A172 (cell line): ENCODE measurements around the gene C18orf63. TPM values are rescaled to one million over a fixed set of nuclear protein-coding genes. Genes with fewer than 3 reads are reported as not detected.
"Not testable (repeated sequence)": the region's sequence is repeated elsewhere in the genome, so short reads cannot be mapped to it uniquely, and the experiment has no call there.

Experiments used
- DNase-seq: peaks from one replicate; pipeline ENCODE4 v3.0.0-alpha.2; 2015; ENCODE audit warnings: low spot score
- total RNA-seq: library from RNA; depleted of rRNA; stranded (reverse); fragments of >200 nt; shearing (Covaris generic); gene quantifications from 2 replicates; pipeline ENCODE4 v1.2.3, GENCODE V29; 2014; rRNA removed

The C18orf63 gene
- not detected in 2 replicates for total RNA-seq

DNA sequence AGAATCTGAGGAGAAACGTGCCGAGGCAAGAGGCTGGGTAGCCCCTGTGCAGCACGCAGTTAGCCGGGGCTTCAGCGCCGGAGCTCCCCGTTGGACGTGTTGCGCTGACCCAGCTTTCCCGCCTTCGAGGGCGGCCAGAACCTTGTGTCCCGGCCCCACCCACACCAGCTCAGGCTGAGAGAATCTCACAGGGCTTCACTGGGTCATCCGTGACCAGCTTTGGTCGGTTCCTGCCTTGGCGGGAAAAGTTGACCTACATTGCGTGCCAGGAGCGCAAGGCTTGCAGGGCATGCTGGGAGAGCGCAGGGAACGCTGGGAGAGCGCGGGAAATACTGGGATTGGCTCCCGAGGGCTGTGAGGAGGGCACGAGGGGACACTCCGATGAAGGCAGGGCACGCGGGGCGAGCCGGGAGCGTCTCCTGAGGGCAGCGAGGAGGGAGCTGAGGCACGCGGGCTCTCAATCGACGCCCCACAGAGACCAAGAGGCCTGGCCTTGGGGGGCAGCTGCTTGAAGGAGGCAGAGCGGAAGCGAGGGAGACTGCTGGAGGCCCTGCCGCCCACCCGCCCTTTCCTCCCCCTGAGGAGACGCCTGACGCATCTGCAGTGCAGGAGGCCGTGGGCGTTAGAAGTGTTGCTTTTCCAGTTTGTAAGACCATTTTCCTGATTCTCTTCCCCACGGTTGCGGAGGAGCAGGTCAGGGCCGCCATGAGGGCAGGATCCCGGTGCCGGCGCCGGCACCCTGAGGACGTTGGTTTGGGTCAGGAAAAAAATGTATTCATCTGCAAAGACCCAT is at the start of gene C18orf63:
C18orf63 (plus strand) TSS at position 376 of the 793 bp plus-strand sequence. CDS start 2,027 bp downstream, outside the sequence.
- no peak for DNase-seq

GRCh38 chr18:74266161-74266560 is 49.5 kb upstream of the C18orf63 start:
- DNase-seq: peak; percentile 1

- DNase-seq: no peak
Measured at GRCh38 chr18:74268175-74268574, 47.5 kb upstream of the C18orf63 start.

DNA sequence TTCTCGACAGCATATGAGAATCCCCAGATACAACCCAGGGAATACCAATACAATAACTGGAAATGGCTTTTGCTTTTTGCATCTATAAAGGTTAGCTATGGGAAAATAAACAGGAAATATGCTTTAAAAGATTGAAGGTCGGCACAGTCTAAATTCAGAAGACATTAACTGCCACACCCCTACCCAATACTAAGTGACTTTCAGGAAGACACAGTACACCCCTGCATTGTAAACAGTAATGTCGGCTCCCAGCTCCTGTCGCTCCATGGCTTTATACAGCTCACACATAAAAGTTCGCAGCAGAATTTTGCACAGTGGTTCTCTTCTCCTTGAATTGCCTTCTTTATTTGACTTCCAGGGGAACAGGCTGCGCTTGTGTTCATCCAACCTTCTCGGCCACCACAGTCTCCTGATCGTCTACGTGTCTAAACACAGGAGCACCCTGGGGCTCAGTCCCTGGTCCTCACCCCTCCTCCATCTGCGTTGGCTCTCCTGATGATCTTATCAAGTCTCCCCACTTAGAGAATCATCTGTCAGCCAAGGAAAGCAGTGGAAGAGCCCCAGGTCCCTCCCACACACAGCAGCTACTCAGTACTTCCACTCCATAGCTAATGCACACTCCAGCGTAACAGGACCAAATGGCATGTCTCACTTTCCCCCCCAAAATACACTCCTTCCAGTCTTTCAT is 46.6 kb upstream of the C18orf63 start:
- no peak for DNase-seq

DNA sequence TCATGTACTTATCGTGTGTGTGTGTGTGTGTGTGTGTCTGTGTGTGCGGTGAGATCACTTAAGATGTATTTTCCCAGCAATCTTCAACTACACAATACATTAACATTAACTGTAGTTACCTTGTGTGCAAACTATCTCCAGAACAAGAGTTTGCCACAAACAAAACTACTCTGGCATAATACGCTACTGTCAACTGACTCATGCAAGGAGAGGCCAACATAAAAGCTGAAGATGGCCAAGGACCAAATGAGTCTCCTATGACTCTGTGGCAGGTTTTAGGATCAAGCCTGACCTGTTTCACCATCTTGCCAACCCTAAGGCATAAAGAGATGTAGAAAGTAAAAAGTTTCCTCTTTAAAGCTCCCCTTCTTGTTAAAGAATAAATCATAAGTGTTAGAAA is 44.0 kb upstream of the C18orf63 start:
- no peak for DNase-seq

DNA sequence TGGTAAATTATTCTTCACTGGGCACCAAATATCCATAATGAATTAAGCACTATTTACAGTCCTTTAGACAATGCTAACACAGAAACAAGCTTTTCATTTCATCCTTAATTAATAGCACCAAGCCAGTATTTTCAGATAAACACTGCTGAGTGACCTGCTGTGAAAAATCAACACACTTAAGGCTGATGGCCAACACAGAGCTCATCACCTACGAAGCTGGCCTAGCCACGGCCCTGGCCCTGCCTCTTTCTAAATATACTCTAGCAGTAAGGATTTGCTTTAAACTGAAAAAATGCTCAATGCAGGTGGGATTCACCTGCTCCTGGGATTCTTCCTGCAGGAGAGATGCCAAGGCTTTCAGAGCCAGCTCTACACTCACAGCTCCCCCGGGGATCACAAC is 42.2 kb upstream of the C18orf63 start:
- DNase-seq: no peak

- no peak for DNase-seq
Measured at GRCh38 chr18:74274700-74275099, 40.9 kb upstream of the C18orf63 start.

DNA sequence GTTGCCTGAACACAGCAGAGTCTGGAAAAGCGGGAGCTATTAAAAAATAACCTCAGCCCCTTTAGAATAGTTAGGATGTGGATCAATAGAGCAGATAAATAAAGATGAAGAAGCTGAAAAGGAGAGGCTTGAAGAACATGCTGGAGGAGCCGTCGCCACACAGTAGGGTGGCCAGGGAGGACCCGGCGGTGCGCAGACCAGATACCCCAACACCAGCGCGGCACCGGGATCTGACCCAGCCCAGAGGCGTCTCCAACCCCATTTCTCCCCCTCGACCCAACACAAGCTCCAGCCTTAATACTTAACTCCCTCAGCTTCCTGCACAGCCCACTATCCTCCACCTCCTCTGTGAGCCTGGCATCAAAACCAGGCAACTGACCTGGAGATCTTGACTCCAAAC is 39.9 kb upstream of the C18orf63 start:
- no peak for DNase-seq

DNA sequence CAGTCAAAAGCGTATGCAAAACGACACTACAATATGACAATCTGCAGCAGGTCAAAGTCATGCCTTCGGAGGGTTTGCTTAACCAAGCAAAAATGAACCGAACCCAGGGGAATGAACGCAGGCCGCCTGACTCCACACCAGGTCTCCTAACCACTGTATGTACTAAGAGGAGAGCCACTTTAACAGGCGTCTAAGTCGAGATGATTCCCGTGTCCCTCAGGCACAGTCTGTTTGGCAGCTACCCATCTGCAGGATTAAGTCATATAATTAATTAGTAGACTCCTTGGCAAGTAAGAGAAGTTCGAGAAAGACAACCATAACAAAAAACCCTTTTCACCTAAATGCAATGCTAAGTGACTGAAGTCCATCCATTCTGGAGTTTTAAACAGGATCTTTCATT is 39.0 kb upstream of the C18orf63 start:
- no peak for DNase-seq

DNA sequence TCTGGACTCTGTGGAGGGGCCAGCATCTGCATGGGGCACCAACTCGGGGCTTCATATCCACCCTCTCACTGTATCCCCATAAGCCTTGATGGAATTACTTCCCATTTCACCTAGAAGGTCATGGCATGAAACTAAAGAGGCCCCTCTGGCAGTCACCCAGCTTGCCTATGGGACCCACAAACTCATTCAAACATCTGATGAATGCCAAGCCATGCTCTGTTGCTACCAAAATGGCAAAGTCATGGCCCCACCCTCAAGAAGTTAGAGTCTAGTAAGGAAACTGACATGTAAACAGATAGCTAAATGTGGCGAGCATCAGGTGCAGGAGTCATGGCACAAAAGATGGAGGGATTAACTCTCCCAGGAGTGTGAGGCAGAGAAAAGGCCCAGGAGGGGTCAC is 38.3 kb upstream of the C18orf63 start:
- DNase-seq: no peak

DNA sequence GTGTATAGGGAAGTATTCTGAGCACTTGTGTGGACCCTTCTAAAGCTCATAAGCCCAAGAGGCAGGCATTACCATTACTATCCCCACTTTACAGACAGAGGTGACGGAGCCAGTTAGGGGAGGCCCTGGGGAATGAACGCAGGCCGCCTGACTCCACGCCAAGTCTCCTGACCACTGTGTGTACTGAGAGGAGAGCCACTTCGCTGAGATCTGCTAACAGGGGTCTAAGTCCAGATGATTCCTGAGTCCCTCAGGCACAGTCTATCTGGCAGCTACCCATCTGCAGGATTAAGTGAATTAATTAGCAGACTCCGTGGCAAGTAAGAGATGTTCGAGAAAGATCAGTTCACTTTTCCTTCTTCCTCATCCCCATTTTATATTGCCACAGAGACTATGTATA is 37.6 kb upstream of the C18orf63 start:
- no peak for DNase-seq

- no peak for DNase-seq
Measured at GRCh38 chr18:74278983-74279382, 36.7 kb upstream of the C18orf63 start.

DNA sequence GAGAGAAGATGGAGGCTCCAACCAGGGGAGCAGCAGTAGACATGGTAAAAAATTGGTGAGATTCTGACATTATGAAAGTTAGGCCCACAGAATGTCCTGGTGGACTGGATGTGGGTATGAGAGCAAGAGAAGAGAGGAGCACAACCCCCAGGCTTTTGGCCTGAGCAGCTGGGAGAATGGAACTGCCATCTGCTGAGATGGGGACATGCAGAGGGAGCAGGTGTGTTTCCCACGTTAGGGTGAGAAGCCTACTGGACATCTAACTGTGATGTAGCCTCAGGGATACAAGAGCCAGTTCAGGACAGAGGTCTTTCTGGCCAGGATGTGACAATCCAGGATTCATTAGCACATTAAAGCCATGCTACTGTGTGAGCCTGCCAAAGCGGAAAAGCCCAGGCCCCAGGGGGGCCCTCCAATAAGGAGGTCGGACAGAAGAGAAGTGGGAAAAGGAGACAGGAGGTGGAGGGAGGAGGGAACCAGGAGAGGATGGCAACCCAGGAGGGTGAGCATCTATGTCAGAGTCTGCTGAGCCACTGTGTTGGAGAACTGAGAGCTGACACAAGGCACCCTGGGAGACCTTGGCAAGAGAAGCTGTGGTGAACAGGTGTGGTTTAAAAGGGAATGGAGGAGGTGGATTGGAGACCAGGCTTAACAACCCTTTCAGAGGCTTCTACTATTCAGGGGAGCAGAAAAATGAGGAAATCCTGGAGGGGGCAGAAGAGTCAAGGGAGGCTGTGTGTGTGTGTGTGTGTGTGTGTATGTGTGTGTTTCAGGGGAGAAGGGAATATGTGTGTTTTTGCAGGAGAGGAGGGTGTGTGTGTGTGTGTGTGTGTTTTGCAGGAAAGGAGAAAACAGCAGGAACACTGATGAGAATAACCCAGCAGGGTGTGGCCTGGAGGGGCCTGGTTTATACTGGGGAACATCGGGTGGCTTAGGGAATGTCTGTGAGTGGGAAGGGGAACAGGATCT is 34.3 kb upstream of the C18orf63 start:
- no peak for DNase-seq

GRCh38 chr18:74281980-74282754 is 33.5 kb upstream of the C18orf63 start:
- no peak for DNase-seq

GRCh38 chr18:74282755-74283554 is 32.7 kb upstream of the C18orf63 start:
- no peak for DNase-seq

GRCh38 chr18:74283646-74284045 is 32.0 kb upstream of the C18orf63 start:
- no peak for DNase-seq

GRCh38 chr18:74284191-74284979 is 31.3 kb upstream of the C18orf63 start:
- no peak for DNase-seq

- DNase-seq: no peak
Measured at GRCh38 chr18:74284980-74285355, 30.7 kb upstream of the C18orf63 start.

DNA sequence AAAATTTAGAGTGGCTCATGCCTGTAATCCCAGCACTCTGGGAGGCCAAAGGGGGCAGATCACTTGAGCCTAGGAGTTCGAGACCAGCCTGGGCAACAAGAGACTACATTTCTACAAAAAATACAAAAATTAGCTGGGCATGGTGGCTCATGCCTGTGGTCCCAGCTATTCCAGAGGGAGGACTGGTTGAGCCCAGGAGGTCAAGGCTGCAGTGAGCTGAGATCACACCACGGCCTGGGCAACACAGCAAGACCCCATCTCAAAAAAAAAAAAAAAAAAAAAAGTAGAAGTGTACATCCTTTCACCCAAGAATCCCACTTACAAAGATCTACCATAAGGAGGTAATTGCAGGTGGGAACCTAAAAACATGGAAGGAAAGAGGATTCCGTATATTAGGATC is 30.1 kb upstream of the C18orf63 start:
- DNase-seq: not testable (repeated sequence)
